Measurements from ENCODE around the gene ETNK1. TPM values are rescaled to one million over a fixed set of nuclear protein-coding genes. Genes with fewer than 3 reads are reported as not detected.
"Not testable (repeated sequence)": the region's sequence is repeated elsewhere in the genome, so short reads cannot be mapped to it uniquely, and the experiment has no call there.

ETNK1 gene
- total RNA-seq, 1 experiment from 2014 or later, result 70.1 TPM

GRCh38 chr12:22593864-22594263, 31.1 kb upstream of the ETNK1 start:
- Histone ChIP-seq H4K8ac (replicated peaks; ENCODE audit: insufficient read length, low read depth, low read length) (no peak overlapping the region), H3K9ac (ENCODE audit: extremely low read depth, insufficient read length, low read length) (no peak overlapping the region), H4K20me1 (ENCODE audit: control insufficient read depth, insufficient read depth, insufficient read length) (no peaks in the 10 kb centered on the region), H3K27ac (ENCODE audit: insufficient read length, low read depth, low read length) (no peak overlapping the region), H3K23me2 (ENCODE audit: insufficient read length, low read depth, low read length, poor library complexity, severe bottlenecking) (no peaks in the 10 kb centered on the region), H3T11ph (ENCODE audit: low read length) (no peak overlapping the region), H4K5ac (ENCODE audit: insufficient read length, low read depth, low read length) (no peak overlapping the region), H2BK12ac (ENCODE audit: insufficient read length, low read depth, low read length) (no peak overlapping the region), H2BK5ac (ENCODE audit: insufficient read length, low read length) (no peak overlapping the region), H3K18ac (ENCODE audit: insufficient read length, low read depth, low read length) (no peak overlapping the region), H3K23ac (ENCODE audit: insufficient read length, low read depth, low read length) (no peak overlapping the region), H4K91ac (ENCODE audit: insufficient read length, low read depth, low read length) (no peak overlapping the region), H2BK20ac (ENCODE audit: low read depth, low read length, poor library complexity, severe bottlenecking) (no peak overlapping the region), H3K4ac (ENCODE audit: low read depth, low read length) (no peak overlapping the region), H2AK5ac (ENCODE audit: insufficient read length, low read length) (no peak overlapping the region), H3K4me1 (ENCODE audit: insufficient read depth, low read length) (no peaks in the 10 kb centered on the region), H3K56ac (ENCODE audit: insufficient read length, low read depth, low read length) (no peak overlapping the region), H3K14ac (ENCODE audit: insufficient read depth, low read length) (no peak overlapping the region), H2AFZ (ENCODE audit: low read length) (no peak overlapping the region), H2BK15ac (ENCODE audit: low read depth, low read length) (no peak overlapping the region), H3K9me3 (ENCODE audit: control insufficient read depth, low read depth, low read length) (no peaks in the 10 kb centered on the region), H2BK120ac (ENCODE audit: low read depth, low read length, poor library complexity, severe bottlenecking) (no peak overlapping the region), H3K79me1 (ENCODE audit: insufficient read depth, low read depth, low read length, poor library complexity, severe bottlenecking) (no peaks in the 10 kb centered on the region), H3K79me2 (ENCODE audit: insufficient read depth, low read length) (no peaks in the 10 kb centered on the region), H3K27me3 (ENCODE audit: insufficient read depth, low read length) (no peaks in the 10 kb centered on the region), H3K4me2 (ENCODE audit: insufficient read depth, insufficient read length, low read length) (no peak overlapping the region)
- Mint-ChIP-seq H3K4me1 (peaks cover 4 to 8% of the 10 kb centered on the region in 2 experiments), H3K36me3 (ENCODE audit: insufficient read depth in 1 of 3, low read depth in 3 of 3) (no peaks in the 10 kb centered on the region), H3K27ac (no peak overlapping the region; a peak in 1 of 7 replicates), H3K27me3 (ENCODE audit: low read depth) (no peaks in the 10 kb centered on the region), H3K4me3 (no peak overlapping the region), H3K9me3 (no peaks in the 10 kb centered on the region)
- TF ChIP-seq, protein P1, sequence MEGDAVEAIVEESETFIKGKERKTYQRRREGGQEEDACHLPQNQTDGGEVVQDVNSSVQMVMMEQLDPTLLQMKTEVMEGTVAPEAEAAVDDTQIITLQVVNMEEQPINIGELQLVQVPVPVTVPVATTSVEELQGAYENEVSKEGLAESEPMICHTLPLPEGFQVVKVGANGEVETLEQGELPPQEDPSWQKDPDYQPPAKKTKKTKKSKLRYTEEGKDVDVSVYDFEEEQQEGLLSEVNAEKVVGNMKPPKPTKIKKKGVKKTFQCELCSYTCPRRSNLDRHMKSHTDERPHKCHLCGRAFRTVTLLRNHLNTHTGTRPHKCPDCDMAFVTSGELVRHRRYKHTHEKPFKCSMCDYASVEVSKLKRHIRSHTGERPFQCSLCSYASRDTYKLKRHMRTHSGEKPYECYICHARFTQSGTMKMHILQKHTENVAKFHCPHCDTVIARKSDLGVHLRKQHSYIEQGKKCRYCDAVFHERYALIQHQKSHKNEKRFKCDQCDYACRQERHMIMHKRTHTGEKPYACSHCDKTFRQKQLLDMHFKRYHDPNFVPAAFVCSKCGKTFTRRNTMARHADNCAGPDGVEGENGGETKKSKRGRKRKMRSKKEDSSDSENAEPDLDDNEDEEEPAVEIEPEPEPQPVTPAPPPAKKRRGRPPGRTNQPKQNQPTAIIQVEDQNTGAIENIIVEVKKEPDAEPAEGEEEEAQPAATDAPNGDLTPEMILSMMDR (conservative IDR thresholded peaks at IDR 0.05), result no peak
- no peak for DNase-seq

DNA sequence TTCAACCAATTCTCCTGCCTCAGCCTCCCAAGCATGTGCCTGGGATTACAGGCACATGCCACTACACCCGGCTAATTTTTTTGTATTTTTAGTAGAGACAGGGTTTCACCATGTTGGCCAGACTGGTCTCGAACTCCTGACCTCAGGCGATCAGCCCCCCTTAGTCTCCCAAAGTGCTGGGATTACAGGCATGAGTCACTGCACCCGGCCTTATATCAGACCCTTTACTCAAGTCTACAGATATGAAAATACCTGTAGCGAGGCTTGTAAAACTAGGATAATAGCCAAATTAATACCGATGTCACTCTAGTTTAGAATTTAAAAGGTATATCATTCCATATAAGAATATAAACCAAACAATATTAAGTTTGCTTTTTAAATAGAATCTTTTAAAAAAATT, 27.4 kb upstream of the ETNK1 start:
- WGBS (ENCODE audit: extremely low coverage, insufficient read length, low lambda C conversion rate), result no CpG with 5 or more reads among the region's 6 CpGs
- H3K14ac ChIP-seq (ENCODE audit: insufficient read depth, low read length), result not testable (repeated sequence)

More for the DNA sequence above, 27.4 kb upstream of the ETNK1 start:
- H4K5ac ChIP-seq (ENCODE audit: insufficient read length, low read depth, low read length); H3K79me1 ChIP-seq (ENCODE audit: insufficient read depth, low read depth, low read length, poor library complexity, severe bottlenecking); H4K20me1 ChIP-seq (ENCODE audit: control insufficient read depth, insufficient read depth, insufficient read length); H3K9me3 ChIP-seq (ENCODE audit: control insufficient read depth, low read depth, low read length); H4K91ac ChIP-seq (ENCODE audit: insufficient read length, low read depth, low read length); H2BK120ac ChIP-seq (ENCODE audit: low read depth, low read length, poor library complexity, severe bottlenecking); H4K8ac ChIP-seq (replicated peaks; ENCODE audit: insufficient read length, low read depth, low read length); H3K79me2 ChIP-seq (ENCODE audit: insufficient read depth, low read length); H3K23ac ChIP-seq (ENCODE audit: insufficient read length, low read depth, low read length); H3K4me3 Mint-ChIP-seq; H3K18ac ChIP-seq (ENCODE audit: insufficient read length, low read depth, low read length); H3K36me3 Mint-ChIP-seq (ENCODE audit: insufficient read depth in 1 of 3, low read depth in 3 of 3); H2BK5ac ChIP-seq (ENCODE audit: insufficient read length, low read length); H2BK12ac ChIP-seq (ENCODE audit: insufficient read length, low read depth, low read length); H2AFZ ChIP-seq (ENCODE audit: low read length); H3K56ac ChIP-seq (ENCODE audit: insufficient read length, low read depth, low read length); H3K4ac ChIP-seq (ENCODE audit: low read depth, low read length); H3K9ac ChIP-seq (ENCODE audit: extremely low read depth, insufficient read length, low read length); H3T11ph ChIP-seq (ENCODE audit: low read length); H3K27ac ChIP-seq (ENCODE audit: insufficient read length, low read depth, low read length); H2BK15ac ChIP-seq (ENCODE audit: low read depth, low read length); H2AK5ac ChIP-seq (ENCODE audit: insufficient read length, low read length); H3K4me2 ChIP-seq (ENCODE audit: insufficient read depth, insufficient read length, low read length); H3K27me3 Mint-ChIP-seq (ENCODE audit: low read depth); H3K4me1 ChIP-seq (ENCODE audit: insufficient read depth, low read length); H3K23me2 ChIP-seq (ENCODE audit: insufficient read length, low read depth, low read length, poor library complexity, severe bottlenecking); H2BK20ac ChIP-seq (ENCODE audit: low read depth, low read length, poor library complexity, severe bottlenecking); H3K4me1 Mint-ChIP-seq; H3K9me3 Mint-ChIP-seq; H3K27ac Mint-ChIP-seq; DNase-seq; H3K27me3 ChIP-seq (ENCODE audit: insufficient read depth, low read length): not testable (repeated sequence)
